Activated CD4-positive, alpha-beta T cell treated with anti-CD3 and anti-CD28 coated beads for 1 hour (primary cell): ENCODE results near the gene MYL7.
A peak's percentile ranks its signal among the peaks of the same experiment; 100 is the strongest.
"Not testable (repeated sequence)": the region's sequence is repeated elsewhere in the genome, so short reads cannot be mapped to it uniquely, and the experiment has no call there.

Source experiments
- DNase-seq: peaks from one replicate; pipeline ENCODE4 v3.0.0-alpha.2; 2020

MYL7 gene

DNA sequence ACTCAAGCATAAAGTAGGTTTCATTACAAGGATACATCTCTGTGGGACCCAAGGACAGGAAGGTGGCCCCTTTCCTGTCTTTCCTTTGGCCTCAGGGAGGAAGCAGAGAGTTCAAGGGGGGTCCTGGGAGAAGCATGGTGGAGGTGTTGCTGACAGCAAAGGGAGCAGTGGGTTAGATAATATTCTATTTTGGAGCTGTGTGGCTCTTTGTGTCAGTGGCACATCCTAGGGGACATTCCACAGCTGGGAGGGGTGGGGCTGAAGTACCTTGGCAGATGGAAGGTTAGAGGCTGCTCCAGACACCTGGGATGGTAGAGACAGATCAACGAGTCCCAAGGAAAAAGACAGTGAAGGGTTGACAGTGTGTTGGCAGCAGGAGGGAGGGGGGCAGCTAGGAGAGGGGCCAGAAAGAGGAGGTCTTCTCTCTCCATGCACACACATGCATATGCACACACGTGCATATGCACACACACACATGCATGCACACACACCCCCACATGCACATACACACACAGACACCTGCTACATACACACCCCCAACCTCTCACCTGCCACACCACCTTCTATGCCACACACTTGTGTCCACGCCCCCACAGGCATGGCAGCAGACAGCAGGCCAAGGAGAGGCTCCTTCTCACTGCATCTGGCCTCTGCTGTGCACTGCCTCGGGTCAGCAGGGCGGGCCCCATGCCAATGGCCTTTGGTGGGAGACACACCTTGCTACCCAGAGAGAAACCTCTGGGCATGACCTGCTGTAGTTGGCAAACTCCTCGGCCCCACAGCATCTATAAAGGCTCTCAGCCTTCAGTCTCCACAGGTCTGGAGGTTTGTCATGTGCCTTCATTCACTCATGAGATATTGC, 12.2 kb downstream of the MYL7 start:
- DNase-seq: no peak

GRCh38 chr7:44127161-44127560, 14.0 kb downstream of the MYL7 start:
- no peak for DNase-seq

DNA sequence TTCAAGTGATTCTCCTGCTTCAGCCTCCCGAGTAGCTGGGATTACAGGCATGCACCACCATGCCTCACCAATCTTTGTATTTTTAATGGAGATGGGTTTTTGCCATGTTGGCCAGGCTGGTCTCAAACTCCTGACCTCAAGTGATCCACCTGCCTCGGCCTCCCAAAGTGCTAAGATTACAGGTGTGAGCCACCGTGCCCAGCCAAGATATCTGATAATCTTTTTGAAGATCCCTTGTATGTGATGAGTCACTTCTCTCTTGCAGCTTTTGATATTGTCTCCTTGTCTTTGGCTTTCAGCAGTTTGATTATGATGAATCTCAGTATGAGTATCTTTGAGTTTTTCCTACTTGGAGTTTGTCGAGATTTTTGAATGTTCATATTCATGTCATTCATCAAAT, 14.6 kb downstream of the MYL7 start:
- DNase-seq: not testable (repeated sequence)

GRCh38 chr7:44124822-44125202, 16.3 kb downstream of the MYL7 start:
- no peak for DNase-seq

DNA sequence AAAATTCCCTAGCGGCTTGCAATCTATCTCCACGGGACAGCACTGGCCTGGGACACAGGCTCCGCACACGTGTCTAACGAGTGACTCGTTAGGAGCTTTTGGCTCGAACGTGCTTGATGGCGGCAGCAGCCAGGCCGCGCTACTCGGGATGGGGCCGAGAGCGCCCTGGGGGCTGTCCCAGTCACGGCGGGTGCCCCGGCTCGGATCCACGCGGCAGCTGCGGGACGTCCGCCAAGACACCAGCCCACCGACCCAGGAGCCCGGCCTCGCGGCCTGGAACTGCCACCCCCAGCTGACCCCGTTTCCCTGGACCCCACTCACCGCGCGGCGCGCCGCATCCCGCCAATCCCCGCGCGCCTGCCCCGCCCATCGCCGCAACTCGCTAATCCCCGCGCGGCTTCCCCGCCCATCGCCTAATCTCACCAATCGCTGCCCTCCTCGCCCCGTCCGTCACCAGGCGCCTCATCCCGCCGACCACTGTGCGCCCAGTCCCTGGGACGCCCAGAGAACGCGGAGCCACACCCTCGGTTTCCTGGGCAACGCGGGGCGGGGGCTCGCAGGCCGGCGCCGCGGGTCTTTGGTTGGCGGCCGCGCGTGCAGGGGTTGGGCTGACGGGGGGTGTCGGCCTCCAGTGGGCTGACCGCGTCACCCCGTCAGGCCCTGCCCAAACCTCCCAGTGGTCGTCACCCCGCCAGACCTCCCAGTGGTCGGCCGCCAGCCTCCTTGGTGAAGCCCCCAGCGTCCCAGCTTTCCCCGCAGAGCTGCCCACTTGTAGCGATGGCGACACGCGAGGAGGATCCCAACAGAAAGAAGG, 17.7 kb downstream of the MYL7 start, which contains the start of gene POLD2:
POLD2 (minus strand) TSS at position 359 of the 814 bp plus-strand sequence. CDS start 1,495 bp downstream, outside the sequence.
- peak; percentile 94 for DNase-seq

DNA sequence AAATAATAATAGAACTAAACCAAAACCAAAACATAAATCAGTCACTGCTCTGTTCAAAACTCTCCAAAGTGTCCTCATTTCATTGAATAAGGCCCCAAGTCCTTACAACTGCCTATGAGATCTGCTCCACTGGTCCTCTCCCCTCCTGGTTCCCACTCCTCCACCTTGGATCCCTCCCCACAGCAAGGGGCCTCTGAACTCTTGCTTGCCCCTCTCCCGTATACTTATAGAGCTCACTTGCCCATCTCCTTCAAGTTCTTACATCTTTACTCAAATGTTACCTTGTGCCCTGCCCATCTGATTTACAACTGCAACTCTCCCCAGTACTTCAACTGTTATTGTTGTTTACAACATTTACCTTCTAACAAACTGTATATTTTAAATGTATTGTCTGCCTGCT, 18.6 kb downstream of the MYL7 start:
- DNase-seq: no peak

GRCh38 chr7:44121761-44122420, 19.2 kb downstream of the MYL7 start:
- DNase-seq: no peak

- no peak for DNase-seq
These were observed 20.7 kb downstream of the MYL7 start for GRCh38 chr7:44120395-44120794.

DNA sequence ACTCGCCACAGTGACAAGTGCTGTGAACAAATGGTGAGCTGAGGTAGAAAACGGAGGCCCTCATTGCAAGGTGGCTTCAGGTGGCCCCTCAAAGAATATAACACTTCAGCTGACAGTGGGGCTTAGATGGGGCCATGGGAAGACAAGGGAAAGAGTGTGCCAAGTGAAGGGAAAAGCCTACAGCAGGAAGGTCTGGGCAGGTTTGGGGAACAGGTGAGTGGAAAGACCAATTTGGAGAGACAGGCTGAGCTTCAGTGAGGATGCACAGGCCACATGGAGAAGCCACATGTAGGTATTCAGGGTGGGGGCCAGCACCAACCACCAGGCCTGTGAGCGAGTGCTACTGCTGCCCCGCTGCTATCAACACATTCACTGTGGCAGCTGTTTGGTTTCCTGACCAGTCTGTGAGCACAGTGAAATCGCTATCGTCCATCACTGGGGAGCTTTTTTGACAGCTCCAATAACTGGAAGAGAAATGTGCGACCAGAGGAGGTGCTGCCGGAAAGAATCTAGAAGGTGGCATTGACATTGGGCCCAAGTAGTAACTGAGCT, 21.2 kb downstream of the MYL7 start:
- no peak for DNase-seq

DNA sequence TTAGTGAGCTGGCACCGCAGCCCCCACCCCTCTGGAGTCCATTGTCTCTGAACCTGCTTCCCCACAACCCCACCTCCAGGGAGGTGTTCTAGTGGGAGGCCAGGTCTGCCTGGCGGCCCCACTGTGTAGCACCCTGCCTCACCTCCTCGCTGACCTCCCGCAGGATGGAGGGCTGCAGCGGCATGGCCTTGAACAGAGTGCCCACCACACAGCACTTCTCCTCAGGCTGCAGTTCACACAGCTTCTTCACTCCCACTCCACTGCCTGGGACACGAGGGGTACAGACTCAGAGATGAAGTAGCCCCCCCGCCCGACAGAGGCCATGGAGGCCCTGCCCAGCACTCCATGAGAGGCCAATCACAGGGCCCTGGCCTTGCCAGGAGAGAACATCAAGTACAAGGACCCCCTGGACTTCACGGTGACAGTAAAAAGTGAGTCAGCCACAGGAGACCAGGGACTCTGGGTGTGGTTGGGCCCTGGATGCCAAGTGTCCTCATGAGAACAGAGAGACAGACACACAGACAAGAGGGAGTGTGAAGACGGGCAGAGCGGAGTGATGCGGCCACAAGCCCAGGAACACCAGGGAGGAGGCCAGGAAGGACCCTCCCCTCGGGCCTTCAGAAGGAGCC, 23.2 kb downstream of the MYL7 start:
- no peak for DNase-seq

GRCh38 chr7:44116789-44117666, 24.1 kb downstream of the MYL7 start:
- DNase-seq: no peak

DNA sequence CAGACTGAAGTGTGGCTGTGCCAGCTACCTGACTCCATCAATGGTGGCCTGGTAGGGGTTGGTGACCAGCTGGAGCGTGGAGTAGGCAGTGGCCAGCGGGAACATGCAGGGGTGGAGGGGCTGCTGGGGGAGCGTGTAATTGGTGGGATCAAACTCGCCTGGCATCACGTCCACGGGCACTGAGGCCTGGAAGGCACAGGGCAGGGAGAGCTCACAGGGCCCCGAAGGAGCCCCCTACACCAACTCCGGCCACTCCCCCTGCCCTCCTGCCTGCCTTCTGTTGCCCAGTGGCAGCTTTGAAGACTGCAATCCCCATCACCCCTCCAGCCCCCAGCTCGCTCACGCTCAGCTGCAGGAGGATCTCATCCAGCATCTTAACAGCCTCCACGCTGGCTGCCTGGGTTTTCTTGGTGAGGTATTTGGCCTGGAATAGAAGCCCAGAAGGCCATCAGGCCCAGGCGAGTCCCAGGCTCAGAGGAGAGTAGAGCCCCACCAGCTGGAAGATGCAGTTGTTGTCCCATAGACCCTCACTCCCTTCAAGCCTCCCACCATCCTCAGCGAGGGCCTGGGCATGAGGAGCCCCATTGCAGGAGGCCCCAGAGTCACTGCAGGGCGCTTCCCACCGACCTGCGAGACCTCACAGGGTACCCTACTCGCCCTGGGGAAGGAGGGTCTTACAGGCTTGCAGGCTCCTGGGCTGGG, 24.9 kb downstream of the MYL7 start:
- no peak for DNase-seq

DNA sequence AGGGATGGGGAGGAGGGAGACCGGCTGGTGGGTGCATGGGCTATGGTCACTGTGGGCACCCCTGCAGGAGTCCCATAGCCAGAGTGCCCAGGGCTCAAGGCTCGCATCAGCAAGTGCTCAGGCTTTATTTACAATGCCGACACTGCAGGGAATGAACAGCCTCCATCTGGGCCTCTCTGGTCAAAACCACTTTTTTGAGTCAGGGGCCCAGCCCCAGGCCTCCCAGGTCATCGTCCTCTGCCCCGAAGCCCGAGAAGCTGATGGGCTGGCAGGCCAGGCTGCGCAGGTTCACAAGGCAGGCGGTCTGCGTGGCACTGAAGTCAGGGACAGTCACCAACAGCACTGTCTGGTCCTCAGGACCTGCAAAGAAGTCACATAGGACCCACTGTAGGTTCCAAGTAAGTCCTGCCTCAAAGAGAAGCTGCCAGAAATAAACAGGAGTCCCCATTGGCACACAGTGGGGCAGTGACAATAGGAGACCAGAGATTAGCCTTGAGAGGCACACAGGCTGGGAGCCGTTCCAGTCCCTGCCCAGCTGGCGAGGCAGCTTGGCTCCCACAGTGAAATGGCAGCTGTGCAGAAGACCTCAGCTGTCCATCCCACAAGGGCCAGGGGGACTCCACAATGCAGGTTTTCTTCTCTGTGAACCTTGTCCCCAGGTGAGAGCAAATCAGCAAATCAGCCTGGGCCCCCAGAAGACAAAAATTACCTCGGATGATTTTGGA, 26.4 kb downstream of the MYL7 start:
- no peak for DNase-seq

- no peak for DNase-seq
These were observed 27.3 kb downstream of the MYL7 start for GRCh38 chr7:44113764-44114354.

- DNase-seq: no peak
These were observed 28.0 kb downstream of the MYL7 start for GRCh38 chr7:44112997-44113763.

- no peak for DNase-seq
These were observed 28.7 kb downstream of the MYL7 start for GRCh38 chr7:44112231-44112996.

DNA sequence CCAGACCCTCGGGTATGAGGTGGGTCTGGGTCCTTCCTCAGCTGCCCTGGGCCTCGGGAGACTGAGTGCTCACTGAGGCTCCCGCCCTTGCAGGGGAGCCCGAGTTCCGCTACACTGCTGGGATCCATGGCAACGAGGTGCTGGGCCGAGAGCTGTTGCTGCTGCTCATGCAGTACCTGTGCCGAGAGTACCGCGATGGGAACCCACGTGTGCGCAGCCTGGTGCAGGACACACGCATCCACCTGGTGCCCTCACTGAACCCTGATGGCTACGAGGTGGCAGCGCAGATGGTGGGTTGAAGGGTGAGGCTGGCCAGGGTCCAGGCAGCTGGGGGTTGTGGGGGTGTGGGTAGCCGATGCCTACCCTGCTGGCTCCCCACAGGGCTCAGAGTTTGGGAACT, 29.4 kb downstream of the MYL7 start:
- no peak for DNase-seq
